ENCODE results near the gene IL1R2. TPM values are rescaled to one million over a fixed set of nuclear protein-coding genes. Genes with fewer than 3 reads are reported as not detected.

IL1R2 gene
- total and polyA plus RNA-seq, 2 of the 13 experiments (the other 11 are each of a cell fraction or from before 2014, with no cell fraction given) = 3.6 to 7.3 TPM

DNA sequence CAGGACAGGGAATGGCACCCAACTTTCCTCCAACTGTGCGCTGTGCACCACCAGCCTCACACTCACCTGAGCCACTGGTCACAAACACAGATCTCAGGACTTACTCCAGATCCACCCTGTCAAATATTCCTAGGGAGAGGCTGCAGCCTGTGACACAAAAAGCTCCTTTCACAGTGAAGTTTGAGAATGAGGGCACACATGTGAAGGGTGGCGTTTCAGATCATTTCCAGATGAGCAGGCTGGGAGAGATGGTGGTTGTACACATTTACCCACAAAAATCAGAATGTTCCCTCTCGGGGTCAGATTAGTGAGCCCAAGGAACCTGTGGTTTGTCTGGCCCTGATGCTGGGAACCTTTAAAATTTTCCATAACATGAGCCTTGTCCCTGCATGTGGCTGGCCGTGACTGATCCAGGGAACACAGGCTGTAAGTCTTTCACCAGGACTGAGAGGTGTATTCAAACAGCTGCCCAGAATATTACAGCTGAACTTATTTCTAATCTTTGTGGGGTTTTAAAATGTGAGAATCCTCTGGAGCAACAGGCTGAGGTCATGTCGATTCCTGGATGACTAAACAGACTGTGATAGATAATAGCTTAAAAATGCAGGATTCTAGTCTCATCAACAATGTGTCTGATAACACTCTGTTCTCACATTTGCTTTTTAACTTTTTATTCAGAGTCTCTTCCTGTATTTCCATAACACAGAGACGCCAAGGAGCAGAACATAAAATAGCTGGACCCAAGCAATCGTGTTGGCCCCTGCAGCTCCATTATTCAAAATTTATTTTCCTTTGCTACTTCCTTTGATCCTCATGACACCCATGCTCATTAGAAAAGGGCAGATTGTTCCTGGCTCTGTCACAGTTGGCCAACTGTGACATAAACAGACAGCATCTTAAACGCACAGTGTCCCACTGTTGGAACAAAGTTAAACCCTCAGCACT, 35.5 kb downstream of the IL1R2 start (continued):
- TF ChIP-seq PAX8 (CRISPR knock-in tag; IDR thresholded peaks at IDR 0.05; ENCODE audit: borderline replicate concordance) (no peak), ZNF639 (CRISPR knock-in tag; conservative IDR thresholded peaks at IDR 0.05) (no peak), U2AF1 (optimal IDR thresholded peaks at IDR 0.05; ENCODE audit: low read depth, low read length) (no peak), BCL6 (CRISPR knock-in tag; IDR thresholded peaks at IDR 0.05) (0 out of 2 replicates have a peak, but pooled peaks have one; percentile 9), SMAD3 (CRISPR knock-in tag; IDR thresholded peaks at IDR 0.05) (peak; percentile 54; the same call in 1 of the 2 replicates), PRDM4 (CRISPR knock-in tag; IDR thresholded peaks at IDR 0.05; ENCODE audit: borderline replicate concordance) (no peak), TBX3 (IDR thresholded peaks at IDR 0.05; ENCODE audit: borderline replicate concordance) (no peak), RFXAP (CRISPR knock-in tag; IDR thresholded peaks at IDR 0.05; ENCODE audit: borderline replicate concordance) (no peak), ZBTB38 (CRISPR knock-in tag; IDR thresholded peaks at IDR 0.05) (0 out of 2 replicates have a peak, but pooled peaks have one; percentile 58), NAIF1 (CRISPR knock-in tag; IDR thresholded peaks at IDR 0.05; ENCODE audit: borderline replicate concordance) (no peak), ZNF772 (CRISPR knock-in tag; IDR thresholded peaks at IDR 0.05) (no peak), THAP11 (CRISPR knock-in tag; IDR thresholded peaks at IDR 0.05) (no peak), WIZ (CRISPR knock-in tag; IDR thresholded peaks at IDR 0.05) (no peak), ZSCAN30 (CRISPR knock-in tag; IDR thresholded peaks at IDR 0.05) (no peak), HNRNPK (IDR thresholded peaks at IDR 0.05; ENCODE audit: low read depth, low read length, poor library complexity, severe bottlenecking) (no peak), ZNF382 (CRISPR knock-in tag; IDR thresholded peaks at IDR 0.05; ENCODE audit: borderline replicate concordance) (no peak), SOX5 (CRISPR knock-in tag; IDR thresholded peaks at IDR 0.05; ENCODE audit: borderline replicate concordance) (no peak), ZNF678 (CRISPR knock-in tag; IDR thresholded peaks at IDR 0.05) (no peak)
- TF ChIP-seq, protein P1, sequence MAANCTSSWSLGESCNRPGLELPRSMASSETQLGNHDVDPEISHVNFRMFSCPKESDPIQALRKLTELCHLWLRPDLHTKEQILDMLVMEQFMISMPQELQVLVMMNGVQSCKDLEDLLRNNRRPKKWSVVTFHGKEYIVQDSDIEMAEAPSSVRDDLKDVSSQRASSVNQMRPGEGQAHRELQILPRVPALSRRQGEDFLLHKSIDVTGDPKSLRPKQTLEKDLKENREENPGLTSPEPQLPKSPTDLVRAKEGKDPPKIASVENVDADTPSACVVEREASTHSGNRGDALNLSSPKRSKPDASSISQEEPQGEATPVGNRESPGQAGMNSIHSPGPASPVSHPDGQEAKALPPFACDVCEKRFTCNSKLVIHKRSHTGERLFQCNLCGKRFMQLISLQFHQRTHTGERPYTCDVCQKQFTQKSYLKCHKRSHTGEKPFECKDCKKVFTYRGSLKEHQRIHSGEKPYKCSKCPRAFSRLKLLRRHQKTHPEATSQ (CRISPR knock-in tag; IDR thresholded peaks at IDR 0.05; ENCODE audit: borderline replicate concordance) = no peak
- TF ChIP-seq, protein P2, sequence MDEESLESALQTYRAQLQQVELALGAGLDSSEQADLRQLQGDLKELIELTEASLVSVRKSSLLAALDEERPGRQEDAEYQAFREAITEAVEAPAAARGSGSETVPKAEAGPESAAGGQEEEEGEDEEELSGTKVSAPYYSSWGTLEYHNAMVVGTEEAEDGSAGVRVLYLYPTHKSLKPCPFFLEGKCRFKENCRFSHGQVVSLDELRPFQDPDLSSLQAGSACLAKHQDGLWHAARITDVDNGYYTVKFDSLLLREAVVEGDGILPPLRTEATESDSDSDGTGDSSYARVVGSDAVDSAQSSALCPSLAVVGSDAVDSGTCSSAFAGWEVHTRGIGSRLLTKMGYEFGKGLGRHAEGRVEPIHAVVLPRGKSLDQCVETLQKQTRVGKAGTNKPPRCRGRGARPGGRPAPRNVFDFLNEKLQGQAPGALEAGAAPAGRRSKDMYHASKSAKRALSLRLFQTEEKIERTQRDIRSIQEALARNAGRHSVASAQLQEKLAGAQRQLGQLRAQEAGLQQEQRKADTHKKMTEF (CRISPR knock-in tag; IDR thresholded peaks at IDR 0.05) = no peak
